Measurements from ENCODE around the gene TMEM200C.

Gene TMEM200C

GRCh38 chr18:5895299-5895875, at the start of gene TMEM200C:
Gene TMEM200C (minus strand): TSS chr18:5895522. CDS start chr18:5892063, 3,459 bp downstream.
- no peak for DNase-seq (ENCODE audit: low spot score)

GRCh38 chr18:5944448-5944847, 49.1 kb upstream of the TMEM200C start:
- DNase-seq (ENCODE audit: low spot score) = no peak

GRCh38 chr18:5943514-5943913, 48.2 kb upstream of the TMEM200C start:
- no peak for DNase-seq (ENCODE audit: low spot score)

GRCh38 chr18:5942591-5942990, 47.3 kb upstream of the TMEM200C start:
- DNase-seq (ENCODE audit: low spot score) = no peak

- no peak for DNase-seq (ENCODE audit: low spot score)
Observed at GRCh38 chr18:5941890-5942289, 46.6 kb upstream of the TMEM200C start.

GRCh38 chr18:5939801-5940667, 44.7 kb upstream of the TMEM200C start:
- no peak for DNase-seq (ENCODE audit: low spot score)

- DNase-seq (ENCODE audit: low spot score) = no peak
Observed at GRCh38 chr18:5937795-5938194, 42.5 kb upstream of the TMEM200C start.

- DNase-seq (ENCODE audit: low spot score) = no peak
Observed at GRCh38 chr18:5937121-5937520, 41.8 kb upstream of the TMEM200C start.

GRCh38 chr18:5930789-5931188, 35.5 kb upstream of the TMEM200C start:
- no peak for DNase-seq (ENCODE audit: low spot score)

- no peak for DNase-seq (ENCODE audit: low spot score)
Observed at GRCh38 chr18:5918205-5918858, 23.0 kb upstream of the TMEM200C start.

- no peak for DNase-seq (ENCODE audit: low spot score)
Observed at GRCh38 chr18:5914951-5915350, 19.6 kb upstream of the TMEM200C start.

GRCh38 chr18:5914016-5914415, 18.7 kb upstream of the TMEM200C start:
- DNase-seq (ENCODE audit: low spot score) = no peak

GRCh38 chr18:5912566-5912965, 17.2 kb upstream of the TMEM200C start:
- no peak for DNase-seq (ENCODE audit: low spot score)

GRCh38 chr18:5909125-5909524, 13.8 kb upstream of the TMEM200C start:
- no peak for DNase-seq (ENCODE audit: low spot score)

GRCh38 chr18:5903386-5903785, 8.1 kb upstream of the TMEM200C start:
- DNase-seq (ENCODE audit: low spot score) = no peak

GRCh38 chr18:5900262-5900661, 4.9 kb upstream of the TMEM200C start:
- DNase-seq (ENCODE audit: low spot score) = no peak

- no peak for DNase-seq (ENCODE audit: low spot score)
Observed at GRCh38 chr18:5899835-5900234, 4.5 kb upstream of the TMEM200C start.

GRCh38 chr18:5895876-5896740, 786 bp upstream of the TMEM200C start:
- DNase-seq (ENCODE audit: low spot score) = no peak

- no peak for DNase-seq (ENCODE audit: low spot score)
Observed at GRCh38 chr18:5894611-5895298, 567 bp downstream of the TMEM200C start.

- no peak for DNase-seq (ENCODE audit: low spot score)
Observed at GRCh38 chr18:5893956-5894610, 1.2 kb downstream of the TMEM200C start.
